ENCODE data around the gene GIT1. TPM values are rescaled to one million over a fixed set of nuclear protein-coding genes. Genes with fewer than 3 reads are reported as not detected.

GIT1 gene
- total and polyA plus RNA-seq, 2 donors (not counting 1 experiment from before 2014, with no cell fraction given), result 12.4 to 20.1 TPM

DNA sequence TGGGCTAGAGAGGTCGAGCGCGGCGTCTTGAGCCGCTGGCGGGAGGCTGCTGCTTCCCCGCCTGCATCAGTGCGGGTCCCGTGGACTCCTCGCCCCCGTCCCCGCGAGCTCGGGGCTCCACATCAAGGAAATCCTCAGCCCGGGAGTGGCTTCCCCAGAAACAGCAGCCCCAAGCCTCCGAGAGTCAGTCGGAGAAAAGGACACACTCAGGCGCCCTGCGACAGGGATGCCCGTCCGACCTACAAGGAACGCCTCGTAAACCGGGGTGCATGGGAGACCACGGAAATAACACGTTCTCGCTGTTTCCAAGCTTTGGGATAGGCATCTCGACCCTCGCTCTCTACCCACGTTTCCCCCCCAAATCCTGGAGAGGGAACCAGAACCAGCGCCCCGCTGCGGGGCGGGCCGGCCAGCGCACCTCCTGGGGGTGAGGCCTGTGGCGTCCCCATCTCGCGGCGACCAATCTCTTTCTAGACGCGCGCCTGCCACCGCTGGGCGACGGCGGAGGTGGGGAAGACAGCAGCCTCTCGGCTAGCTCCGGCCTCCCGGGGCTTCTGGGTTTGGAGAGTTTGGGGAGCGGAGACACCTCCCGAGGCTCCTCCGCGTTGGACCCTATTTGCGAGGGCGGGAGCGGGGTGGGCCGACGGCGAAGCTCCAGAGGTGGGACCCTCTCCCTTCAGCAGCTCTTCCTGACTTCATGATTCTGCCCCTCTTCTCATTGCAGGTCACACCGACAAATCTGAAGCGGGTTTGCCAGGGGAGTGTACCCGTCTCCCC is 21.7 kb downstream of the GIT1 start:
- Histone ChIP-seq H3K27ac (ENCODE audit: insufficient read depth, low read length) (peak overlapping the region; percentile 53), H3K4me2 (ENCODE audit: extremely low read depth, insufficient read depth, low read length) (peak overlapping the region; percentile 92)
- DNase-seq (ENCODE audit: low read depth in 2 of 2), result peak; percentile 35 to 48

DNA sequence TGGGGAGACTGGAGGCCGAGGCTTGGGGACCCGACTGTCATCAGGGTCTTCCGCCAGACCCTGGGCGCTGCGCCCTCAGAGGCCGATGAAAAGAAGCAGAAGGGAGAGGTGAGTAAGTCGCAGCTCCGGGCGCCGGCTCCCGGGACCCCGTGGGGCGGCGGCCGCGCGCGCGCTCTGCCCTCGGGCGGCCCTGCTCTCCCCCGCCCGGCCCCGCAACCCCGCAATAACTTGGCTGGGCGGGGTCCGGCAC is 22.2 kb downstream of the GIT1 start:
- Histone ChIP-seq H3K79me2 (ENCODE audit: control insufficient read depth, insufficient read depth, low read length) (no peaks in the 10 kb centered on the region), H3K27ac (ENCODE audit: insufficient read depth, low read length) (peak overlapping the region; percentile 53), H4K20me1 (ENCODE audit: control insufficient read depth, extremely low read depth, insufficient read depth, low read length) (no peaks in the 10 kb centered on the region), H3K9ac (ENCODE audit: insufficient read depth, low read length) (peak overlapping the region; percentile 40), H3K4me3 (replicated peaks in 1 of 4; ENCODE audit: control extremely low read depth in 1 of 4, insufficient read depth in 1 of 4, low read depth in 3 of 4, low read length in 4 of 4) (peak overlapping the region; percentile 70 to 85 (median 76)), H2AFZ (ENCODE audit: low read length) (peak overlapping the region; percentile 68), H3K27me3 (ENCODE audit: control insufficient read depth, insufficient read depth, low read length) (no peaks in the 10 kb centered on the region), H3K9me3 (ENCODE audit: control insufficient read depth, insufficient read depth, low read depth, low read length) (no peaks in the 10 kb centered on the region), H3K4me2 (ENCODE audit: extremely low read depth, insufficient read depth, low read length) (peak overlapping the region; percentile 79), H3K36me3 (ENCODE audit: control insufficient read depth, insufficient read depth, low read length) (peaks cover 10% of the 10 kb centered on the region), H3K4me1 (ENCODE audit: control insufficient read depth, extremely low read depth, insufficient read depth, low read length) (peaks cover 4% of the 10 kb centered on the region)
- DNase-seq (ENCODE audit: low read depth in 2 of 2), result no peak
- TF ChIP-seq EZH2 (IDR thresholded peaks at IDR 0.05; ENCODE audit: low read length, missing control alignments), result no peak

More for the DNA sequence above, 21.7 kb downstream of the GIT1 start:
- no peaks in the 10 kb centered on the region for H3K9me3 ChIP-seq (ENCODE audit: control insufficient read depth, insufficient read depth, low read depth, low read length)
- no peaks in the 10 kb centered on the region for H3K79me2 ChIP-seq (ENCODE audit: control insufficient read depth, insufficient read depth, low read length)
- H3K4me3 ChIP-seq (replicated peaks in 1 of 4; ENCODE audit: control extremely low read depth in 1 of 4, insufficient read depth in 1 of 4, low read depth in 3 of 4, low read length in 4 of 4), result peak overlapping the region; percentile 70 to 85 (median 76)
- no peaks in the 10 kb centered on the region for H4K20me1 ChIP-seq (ENCODE audit: control insufficient read depth, extremely low read depth, insufficient read depth, low read length)
- H3K36me3 ChIP-seq (ENCODE audit: control insufficient read depth, insufficient read depth, low read length), result peaks cover 9% of the 10 kb centered on the region
- H2AFZ ChIP-seq (ENCODE audit: low read length), result peak overlapping the region; percentile 81
- no peaks in the 10 kb centered on the region for H3K27me3 ChIP-seq (ENCODE audit: control insufficient read depth, insufficient read depth, low read length)
- TF ChIP-seq, protein P1, sequence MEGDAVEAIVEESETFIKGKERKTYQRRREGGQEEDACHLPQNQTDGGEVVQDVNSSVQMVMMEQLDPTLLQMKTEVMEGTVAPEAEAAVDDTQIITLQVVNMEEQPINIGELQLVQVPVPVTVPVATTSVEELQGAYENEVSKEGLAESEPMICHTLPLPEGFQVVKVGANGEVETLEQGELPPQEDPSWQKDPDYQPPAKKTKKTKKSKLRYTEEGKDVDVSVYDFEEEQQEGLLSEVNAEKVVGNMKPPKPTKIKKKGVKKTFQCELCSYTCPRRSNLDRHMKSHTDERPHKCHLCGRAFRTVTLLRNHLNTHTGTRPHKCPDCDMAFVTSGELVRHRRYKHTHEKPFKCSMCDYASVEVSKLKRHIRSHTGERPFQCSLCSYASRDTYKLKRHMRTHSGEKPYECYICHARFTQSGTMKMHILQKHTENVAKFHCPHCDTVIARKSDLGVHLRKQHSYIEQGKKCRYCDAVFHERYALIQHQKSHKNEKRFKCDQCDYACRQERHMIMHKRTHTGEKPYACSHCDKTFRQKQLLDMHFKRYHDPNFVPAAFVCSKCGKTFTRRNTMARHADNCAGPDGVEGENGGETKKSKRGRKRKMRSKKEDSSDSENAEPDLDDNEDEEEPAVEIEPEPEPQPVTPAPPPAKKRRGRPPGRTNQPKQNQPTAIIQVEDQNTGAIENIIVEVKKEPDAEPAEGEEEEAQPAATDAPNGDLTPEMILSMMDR (conservative IDR thresholded peaks at IDR 0.05 in 1 of 2, IDR thresholded peaks at IDR 0.05 in 1 of 2; ENCODE audit: low read depth in 1 of 2, low read length in 2 of 2), result peak in 1 of 2 donors; percentile 22
- TF ChIP-seq EZH2 (IDR thresholded peaks at IDR 0.05; ENCODE audit: low read length, missing control alignments), result no peak
- peaks cover 7% of the 10 kb centered on the region for H3K4me1 ChIP-seq (ENCODE audit: control insufficient read depth, extremely low read depth, insufficient read depth, low read length)
- peak overlapping the region; percentile 40 for H3K9ac ChIP-seq (ENCODE audit: insufficient read depth, low read length)

DNA sequence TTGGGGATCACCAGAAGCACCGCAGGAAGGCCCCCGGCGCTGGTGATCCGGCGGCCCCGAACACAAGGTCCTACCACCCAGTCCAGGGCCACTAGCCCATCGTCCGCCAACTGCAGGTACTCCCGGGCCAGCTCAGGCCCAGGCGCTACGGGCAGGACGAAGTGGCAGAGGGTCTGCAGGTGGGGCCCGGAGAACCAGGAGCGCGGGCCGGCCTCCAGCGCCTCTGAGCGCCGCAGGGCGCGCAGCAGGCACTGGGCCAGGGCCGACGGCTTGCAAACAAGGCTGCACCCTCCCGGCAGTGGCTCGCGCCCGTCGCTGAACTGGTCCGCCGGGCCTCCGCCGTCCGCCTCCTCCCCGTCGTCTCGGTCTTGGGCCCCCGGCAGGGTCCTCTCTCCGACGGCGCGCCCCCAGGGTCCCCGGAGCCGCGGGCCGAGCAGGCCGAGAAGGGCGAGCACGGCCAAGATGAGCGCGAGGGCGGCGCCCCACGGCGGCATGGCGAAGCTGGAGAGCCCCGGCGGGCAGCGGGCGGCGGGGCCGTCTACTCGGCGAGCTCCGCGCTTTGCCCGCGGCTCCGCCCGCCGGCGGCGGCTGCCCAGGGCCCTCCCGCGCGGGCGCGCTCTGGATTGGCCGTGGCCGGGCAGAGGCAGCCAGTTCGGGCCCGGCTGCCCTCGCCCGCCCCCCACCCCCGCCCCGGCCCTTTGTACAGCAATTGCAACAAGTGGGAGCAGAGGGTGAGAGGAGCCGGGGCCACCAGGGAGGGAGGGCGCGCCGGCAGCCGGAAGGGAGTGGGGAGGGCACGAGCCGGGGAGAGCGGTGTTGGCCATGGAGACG is 22.8 kb downstream of the GIT1 start, which contains the start of gene ABHD15:
TSS of gene ABHD15 (minus strand) at position 565 of the 831 bp plus-strand sequence. CDS start at position 494, 71 bp downstream.
- peaks cover 6% of the 10 kb centered on the region for H3K36me3 ChIP-seq (ENCODE audit: control insufficient read depth, insufficient read depth, low read length)
- no peaks in the 10 kb centered on the region for H3K27me3 ChIP-seq (ENCODE audit: control insufficient read depth, insufficient read depth, low read length)
- TF ChIP-seq EZH2 (IDR thresholded peaks at IDR 0.05; ENCODE audit: low read length, missing control alignments), result no peak
- TF ChIP-seq, protein P1 (conservative IDR thresholded peaks at IDR 0.05 in 1 of 2, IDR thresholded peaks at IDR 0.05 in 1 of 2; ENCODE audit: low read depth in 1 of 2, low read length in 2 of 2), result no peak
- peak within 1 kb of the TSS; percentile 79 for H3K4me2 ChIP-seq (ENCODE audit: extremely low read depth, insufficient read depth, low read length)
- H3K79me2 ChIP-seq (ENCODE audit: control insufficient read depth, insufficient read depth, low read length), result no peaks in the 10 kb centered on the region
- no peaks in the 10 kb centered on the region for H3K9me3 ChIP-seq (ENCODE audit: control insufficient read depth, insufficient read depth, low read depth, low read length)
- H3K27ac ChIP-seq (ENCODE audit: insufficient read depth, low read length), result peak within 1 kb of the TSS; percentile 53
- H3K9ac ChIP-seq (ENCODE audit: insufficient read depth, low read length), result peak within 1 kb of the TSS; percentile 40
- H3K4me1 ChIP-seq (ENCODE audit: control insufficient read depth, extremely low read depth, insufficient read depth, low read length), result peaks cover 4% of the 10 kb centered on the region
- DNase-seq (ENCODE audit: low read depth in 2 of 2), result peak; percentile 65 to 79
- peak within 1 kb of the TSS; percentile 70 to 85 (median 76) for H3K4me3 ChIP-seq (replicated peaks in 1 of 4; ENCODE audit: control extremely low read depth in 1 of 4, insufficient read depth in 1 of 4, low read depth in 3 of 4, low read length in 4 of 4)
- H4K20me1 ChIP-seq (ENCODE audit: control insufficient read depth, extremely low read depth, insufficient read depth, low read length), result no peaks in the 10 kb centered on the region
- peak within 1 kb of the TSS; percentile 81 for H2AFZ ChIP-seq (ENCODE audit: low read length)

All from fibroblast of lung (primary cell).